SU-DHL-6 (cell line): ENCODE results near the gene LRFN2.

Source experiments
- H2AFZ ChIP-seq: fragments of 200-600 bp; sonication (generic); 2 replicates; pipeline ENCODE4 v1.6.1; 2014; ENCODE audit warnings: low read depth, mild to moderate bottlenecking, moderate library complexity, mixed read lengths, antibody characterized with exemption, low read length; ENCODE audit not compliant: severe bottlenecking
- H3F3A ChIP-seq: fragments of 200-600 bp; shearing (Covaris generic); 2 replicates; pipeline ENCODE4 v1.6.0; 2016; ENCODE audit warnings: antibody characterized with exemption, mild to moderate bottlenecking; ENCODE audit not compliant: insufficient read depth
- H3K27ac ChIP-seq: fragments of 200-600 bp; sonication (generic); 2 replicates; pipeline ENCODE4 v1.5.1; 2016; ENCODE audit warnings: low read depth, mild to moderate bottlenecking, low read length, moderate library complexity, mixed read lengths
- H3K27me3 ChIP-seq: fragments of 200-600 bp; sonication (generic), shearing (Covaris generic); 2 replicates; pipeline ENCODE4 v1.6.0; 2014; ENCODE audit warnings: mild to moderate bottlenecking, low read length
- H3K36me3 ChIP-seq: fragments of 200-600 bp; sonication (generic); 2 replicates; pipeline ENCODE4 v1.6.1; 2014; ENCODE audit warnings: mild to moderate bottlenecking, low read length, mixed read lengths
- H3K4me2 ChIP-seq: fragments of 300-600, 200-600 bp; shearing (Covaris generic), sonication (generic); 2 replicates; pipeline ENCODE4 v1.6.0; 2014; ENCODE audit warnings: low read length, low read depth, mild to moderate bottlenecking; ENCODE audit not compliant: poor library complexity, severe bottlenecking
- H3K4me3 ChIP-seq: fragments of 200-600 bp; sonication (generic); 2 replicates; pipeline ENCODE4 v1.5.1; 2014; ENCODE audit warnings: antibody characterized with exemption, low read length, mild to moderate bottlenecking, mixed read lengths; ENCODE audit not compliant: insufficient read depth, poor library complexity, severe bottlenecking
- H3K79me2 ChIP-seq: fragments of 200-600 bp; sonication (generic); 2 replicates; pipeline ENCODE4 v1.6.1; 2014; ENCODE audit warnings: mild to moderate bottlenecking, low read length, moderate library complexity; ENCODE audit not compliant: insufficient read depth
- H3K9ac ChIP-seq: fragments of 200-600 bp; sonication (generic); 2 replicates; pipeline ENCODE4 v1.7.0; 2014; ENCODE audit warnings: mild to moderate bottlenecking, low read length
- H3K9me2 ChIP-seq: fragments of 200-600 bp; sonication (generic); replicated peaks from 2 replicates; pipeline ENCODE4 v1.6.1; 2014; ENCODE audit warnings: low read length; ENCODE audit not compliant: insufficient read depth
- H3K9me3 ChIP-seq: fragments of 200-600 bp; sonication (generic); 2 replicates; pipeline ENCODE4 v1.6.1; 2014; ENCODE audit warnings: low read length, mixed read lengths; ENCODE audit not compliant: insufficient read depth
- H4K20me1 ChIP-seq: fragments of 200-600 bp; sonication (generic); 2 replicates; pipeline ENCODE4 v1.6.1; 2014; ENCODE audit warnings: low read depth, mild to moderate bottlenecking, antibody characterized with exemption, low read length, moderate library complexity, mixed read lengths
- EZH2phosphoT487 ChIP-seq: fragments of 200-600 bp; sonication (generic), shearing (Covaris generic); conservative IDR thresholded peaks from 2 replicates; pipeline ENCODE4 v1.6.1; 2018; ENCODE audit warnings: mild to moderate bottlenecking, antibody characterized with exemption, low read length, moderate library complexity, mixed read lengths
- TF ChIP-seq, protein P1 (sequence below): fragments of 200-600 bp; sonication (generic); IDR thresholded peaks from one replicate; pipeline ENCODE4 v1.5.1; 2017; ENCODE audit warnings: antibody characterized with exemption, mild to moderate bottlenecking, low read length, moderate library complexity; ENCODE audit not compliant: insufficient read depth, poor library complexity, severe bottlenecking

Gene LRFN2

GRCh38 chr6:40490508-40490907, 96.7 kb downstream of the LRFN2 start:
- H3K36me3 ChIP-seq, result no peaks in the 10 kb centered on the region
- H3K9me3 ChIP-seq, result no peaks in the 10 kb centered on the region
- H3K4me2 ChIP-seq, result no peak overlapping the region
- H3K79me2 ChIP-seq, result no peaks in the 10 kb centered on the region
- no peak overlapping the region for H3K9ac ChIP-seq
- H3K4me3 ChIP-seq, result no peak overlapping the region
- H2AFZ ChIP-seq, result no peak overlapping the region
- no peaks in the 10 kb centered on the region for H3K27me3 ChIP-seq
- TF ChIP-seq EZH2phosphoT487, result no peak
- TF ChIP-seq, protein P1, sequence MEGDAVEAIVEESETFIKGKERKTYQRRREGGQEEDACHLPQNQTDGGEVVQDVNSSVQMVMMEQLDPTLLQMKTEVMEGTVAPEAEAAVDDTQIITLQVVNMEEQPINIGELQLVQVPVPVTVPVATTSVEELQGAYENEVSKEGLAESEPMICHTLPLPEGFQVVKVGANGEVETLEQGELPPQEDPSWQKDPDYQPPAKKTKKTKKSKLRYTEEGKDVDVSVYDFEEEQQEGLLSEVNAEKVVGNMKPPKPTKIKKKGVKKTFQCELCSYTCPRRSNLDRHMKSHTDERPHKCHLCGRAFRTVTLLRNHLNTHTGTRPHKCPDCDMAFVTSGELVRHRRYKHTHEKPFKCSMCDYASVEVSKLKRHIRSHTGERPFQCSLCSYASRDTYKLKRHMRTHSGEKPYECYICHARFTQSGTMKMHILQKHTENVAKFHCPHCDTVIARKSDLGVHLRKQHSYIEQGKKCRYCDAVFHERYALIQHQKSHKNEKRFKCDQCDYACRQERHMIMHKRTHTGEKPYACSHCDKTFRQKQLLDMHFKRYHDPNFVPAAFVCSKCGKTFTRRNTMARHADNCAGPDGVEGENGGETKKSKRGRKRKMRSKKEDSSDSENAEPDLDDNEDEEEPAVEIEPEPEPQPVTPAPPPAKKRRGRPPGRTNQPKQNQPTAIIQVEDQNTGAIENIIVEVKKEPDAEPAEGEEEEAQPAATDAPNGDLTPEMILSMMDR, result no peak
- H3K9me2 ChIP-seq, result no peaks in the 10 kb centered on the region
- H4K20me1 ChIP-seq, result no peaks in the 10 kb centered on the region
- no peaks in the 10 kb centered on the region for H3F3A ChIP-seq
- H3K27ac ChIP-seq, result no peak overlapping the region

- H3K4me2 ChIP-seq, result no peak overlapping the region
- no peak overlapping the region for H3K4me3 ChIP-seq
- no peaks in the 10 kb centered on the region for H4K20me1 ChIP-seq
- no peak for TF ChIP-seq EZH2phosphoT487
- TF ChIP-seq, protein P1, result no peak
- no peak overlapping the region for H2AFZ ChIP-seq
- H3F3A ChIP-seq, result no peaks in the 10 kb centered on the region
- H3K36me3 ChIP-seq, result no peaks in the 10 kb centered on the region
- no peaks in the 10 kb centered on the region for H3K27me3 ChIP-seq
- no peaks in the 10 kb centered on the region for H3K9me3 ChIP-seq
- no peaks in the 10 kb centered on the region for H3K79me2 ChIP-seq
- H3K27ac ChIP-seq, result no peak overlapping the region
- no peaks in the 10 kb centered on the region for H3K9me2 ChIP-seq
- H3K9ac ChIP-seq, result no peak overlapping the region
These were observed 97.4 kb downstream of the LRFN2 start for GRCh38 chr6:40489798-40490197.

DNA sequence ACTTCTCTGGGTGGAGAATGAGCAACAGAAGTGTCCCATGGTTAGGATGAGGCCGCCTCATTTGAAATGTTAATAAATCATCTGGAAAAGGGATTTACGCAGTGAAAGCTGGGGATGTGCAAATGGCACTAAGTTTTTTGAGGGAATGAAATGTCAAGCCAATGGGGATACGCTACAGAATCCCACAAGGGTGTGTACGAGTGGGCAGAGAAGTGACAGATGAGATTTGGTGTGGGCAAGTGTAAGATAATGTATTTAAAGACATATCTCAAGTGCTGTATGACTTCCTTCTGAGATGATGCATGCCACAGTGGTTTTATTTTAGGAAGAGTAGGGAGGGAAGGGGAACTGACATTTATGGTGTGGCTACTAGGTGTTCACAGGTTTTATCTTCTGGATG, 100.6 kb downstream of the LRFN2 start:
- H3K9ac ChIP-seq, result no peak overlapping the region
- no peak overlapping the region for H3K4me2 ChIP-seq
- H3K4me3 ChIP-seq, result no peak overlapping the region
- H3K9me3 ChIP-seq, result no peaks in the 10 kb centered on the region
- no peak overlapping the region for H2AFZ ChIP-seq
- no peak overlapping the region for H3K27ac ChIP-seq
- TF ChIP-seq, protein P1, result no peak
- H4K20me1 ChIP-seq, result no peaks in the 10 kb centered on the region
- no peaks in the 10 kb centered on the region for H3K27me3 ChIP-seq
- H3K9me2 ChIP-seq, result no peaks in the 10 kb centered on the region
- H3K36me3 ChIP-seq, result no peaks in the 10 kb centered on the region
- H3F3A ChIP-seq, result no peaks in the 10 kb centered on the region
- H3K79me2 ChIP-seq, result no peaks in the 10 kb centered on the region

DNA sequence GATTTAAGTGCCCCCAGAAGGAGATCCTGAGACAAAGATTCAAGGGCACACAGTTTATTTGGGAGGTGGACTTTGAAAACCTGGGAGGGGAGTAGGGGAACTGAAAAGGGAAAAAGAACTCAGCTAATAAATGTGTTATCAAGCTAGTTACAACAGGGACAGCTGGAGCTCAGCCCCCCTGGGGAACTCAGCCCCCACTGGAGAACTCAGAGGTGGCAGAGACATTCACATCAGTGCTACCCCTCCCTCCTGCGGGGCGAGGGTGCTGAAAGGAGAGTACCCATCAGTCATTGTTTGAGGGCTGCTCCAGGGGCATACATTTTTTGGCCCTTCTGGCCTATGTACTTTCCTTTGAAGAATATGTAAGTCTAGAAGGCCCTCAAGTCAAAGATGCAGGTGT, 101.4 kb downstream of the LRFN2 start:
- Histone ChIP-seq H3K79me2 (no peaks in the 10 kb centered on the region), H3K27me3 (no peaks in the 10 kb centered on the region), H3K9ac (no peak overlapping the region), H3K9me3 (no peaks in the 10 kb centered on the region), H4K20me1 (no peaks in the 10 kb centered on the region), H2AFZ (no peak overlapping the region), H3K4me2 (no peak overlapping the region), H3K36me3 (no peaks in the 10 kb centered on the region), H3K9me2 (no peaks in the 10 kb centered on the region), H3F3A (no peaks in the 10 kb centered on the region), H3K27ac (no peak overlapping the region), H3K4me3 (no peak overlapping the region)
- no peak for TF ChIP-seq EZH2phosphoT487
- TF ChIP-seq, protein P1, result no peak
